Smooth muscle cell of the brain vasculature (primary cell): Measurements from ENCODE around the gene FAM219A.

Source experiments
- DNase-seq: peaks from one replicate; pipeline ENCODE4 v3.0.0-alpha.2; 2012; ENCODE audit warnings: low read depth, low spot score

Gene FAM219A

GRCh38 chr9:34349324-34349723 is 109.0 kb downstream of the FAM219A start:
- DNase-seq: no peak
